Lower lobe of right lung (tissue), 2 donors: Measurements from ENCODE around the gene PRUNE2. TPM values are rescaled to one million over a fixed set of nuclear protein-coding genes. Genes with fewer than 3 reads are reported as not detected.

Source experiments
- ATAC-seq, 2 donors: fragments of 200-7000 bp; cut with Tn5 transposase; one replicate each; pipeline ENCODE4 v1.9.1; 2020 to 2022; ENCODE audit warnings: mild to moderate bottlenecking in 2 of 2, moderate library complexity in 2 of 2
- DNase-seq: peaks from one replicate; pipeline ENCODE4 v3.0.0-alpha.2; 2020
- H3K27ac ChIP-seq: fragments of 200-600 bp; one replicate; pipeline ENCODE4 v1.8.0; 2022
- H3K27me3 ChIP-seq: fragments of 200-600 bp; one replicate; pipeline ENCODE4 v1.8.0; 2022; ENCODE audit warnings: low read depth
- H3K36me3 ChIP-seq: fragments of 200-600 bp; one replicate; pipeline ENCODE4 v1.8.0; 2022; ENCODE audit warnings: mild to moderate bottlenecking
- H3K4me1 ChIP-seq: fragments of 200-600 bp; one replicate; pipeline ENCODE4 v1.8.0; 2022
- H3K4me3 ChIP-seq: fragments of 200-600 bp; one replicate; pipeline ENCODE4 v1.8.0; 2022; ENCODE audit warnings: mild to moderate bottlenecking
- H3K9me3 ChIP-seq: fragments of 200-600 bp; one replicate; pipeline ENCODE4 v1.8.0; 2022
- CTCF ChIP-seq: fragments of 200-600 bp; IDR thresholded peaks from one replicate; pipeline ENCODE4 v1.8.0; 2022; ENCODE audit warnings: antibody characterized with exemption, mild to moderate bottlenecking
- intact Hi-C: fragments of 100-400 bp; cut with DNase I; formaldehyde crosslinking; loops from one replicate; pipeline ENCODE4 v1.11.0; 2022
- total RNA-seq: library from RNA; stranded (reverse); fragmentation: NEBNext Ultra II Directional; extraction: Animal tissue kit (Norgen Biotek cat#: 25700); gene quantifications from one replicate; pipeline ENCODE4 v1.2.1, GENCODE V29; 2021
- donor health status: DM: no; HTN: yes; CAD: no; lungs with severe emphysema.

PRUNE2 gene
- total RNA-seq, 1 donor from 2014 or later = 13.6 TPM

GRCh38 chr9:76906647-76906975 is 697 bp upstream of the PRUNE2 start:
- H3K27me3 ChIP-seq = peaks cover 19% of the 10 kb centered on the region

GRCh38 chr9:76904661-76905457 is 1.1 kb downstream of the PRUNE2 start:
- peak overlapping the region; percentile 19 for H3K4me3 ChIP-seq
- H3K27ac ChIP-seq = no peak overlapping the region
- DNase-seq = no peak
- no peaks in the 10 kb centered on the region for H3K9me3 ChIP-seq
- H3K4me1 ChIP-seq = peaks cover 14% of the 10 kb centered on the region
- no peak for TF ChIP-seq CTCF
- H3K27me3 ChIP-seq = peaks cover 19% of the 10 kb centered on the region
- intact Hi-C loops = no loop called here
- no peaks in the 10 kb centered on the region for H3K36me3 ChIP-seq
- no peak for ATAC-seq

More at GRCh38 chr9:76906647-76906975, 697 bp upstream of the PRUNE2 start:
- no peaks in the 10 kb centered on the region for H3K36me3 ChIP-seq
- H3K27ac ChIP-seq = no peak overlapping the region
- DNase-seq (no peak), ATAC-seq (no peak)
- no peaks in the 10 kb centered on the region for H3K9me3 ChIP-seq
- intact Hi-C loops = no loop called here
- TF ChIP-seq CTCF = no peak
- peak overlapping the region; percentile 49 for H3K4me3 ChIP-seq
- H3K4me1 ChIP-seq = peaks cover 14% of the 10 kb centered on the region

GRCh38 chr9:76902395-76902794 is 3.5 kb downstream of the PRUNE2 start:
- H3K4me1 ChIP-seq = peaks cover 14% of the 10 kb centered on the region
- TF ChIP-seq CTCF = no peak
- intact Hi-C loops = no loop called here
- DNase-seq (no peak), ATAC-seq (no peak)
- H3K4me3 ChIP-seq = no peak overlapping the region
- no peaks in the 10 kb centered on the region for H3K36me3 ChIP-seq
- no peaks in the 10 kb centered on the region for H3K9me3 ChIP-seq
- H3K27me3 ChIP-seq = peaks cover 19% of the 10 kb centered on the region
- no peak overlapping the region for H3K27ac ChIP-seq

GRCh38 chr9:76901801-76902200 is 4.1 kb downstream of the PRUNE2 start:
- intact Hi-C loops = no loop called here
- Histone ChIP-seq H3K4me3 (no peak overlapping the region), H3K27ac (no peak overlapping the region), H3K4me1 (peaks cover 14% of the 10 kb centered on the region), H3K9me3 (no peaks in the 10 kb centered on the region), H3K36me3 (no peaks in the 10 kb centered on the region), H3K27me3 (peaks cover 19% of the 10 kb centered on the region)
- no peak for TF ChIP-seq CTCF
- ATAC-seq (no peak), DNase-seq (no peak)

- ATAC-seq = no peak
- TF ChIP-seq CTCF = no peak
- Histone ChIP-seq H3K4me3 (no peak overlapping the region), H3K36me3 (no peaks in the 10 kb centered on the region), H3K27me3 (peaks cover 12% of the 10 kb centered on the region), H3K27ac (no peak overlapping the region), H3K9me3 (no peaks in the 10 kb centered on the region), H3K4me1 (peaks cover 14% of the 10 kb centered on the region)
- DNase-seq = no peak
- intact Hi-C loops = no loop called here
These were observed 5.0 kb downstream of the PRUNE2 start for GRCh38 chr9:76900884-76901440.
